KG1 (cell line): ENCODE results near the gene CNPY2.
"Not testable (repeated sequence)": the region's sequence is repeated elsewhere in the genome, so short reads cannot be mapped to it uniquely, and the experiment has no call there.

Experiments used
- DNase-seq: peaks from one replicate; lab custom pipeline; 2025; lab: John Stamatoyannopoulos, UW

The CNPY2 gene

DNA sequence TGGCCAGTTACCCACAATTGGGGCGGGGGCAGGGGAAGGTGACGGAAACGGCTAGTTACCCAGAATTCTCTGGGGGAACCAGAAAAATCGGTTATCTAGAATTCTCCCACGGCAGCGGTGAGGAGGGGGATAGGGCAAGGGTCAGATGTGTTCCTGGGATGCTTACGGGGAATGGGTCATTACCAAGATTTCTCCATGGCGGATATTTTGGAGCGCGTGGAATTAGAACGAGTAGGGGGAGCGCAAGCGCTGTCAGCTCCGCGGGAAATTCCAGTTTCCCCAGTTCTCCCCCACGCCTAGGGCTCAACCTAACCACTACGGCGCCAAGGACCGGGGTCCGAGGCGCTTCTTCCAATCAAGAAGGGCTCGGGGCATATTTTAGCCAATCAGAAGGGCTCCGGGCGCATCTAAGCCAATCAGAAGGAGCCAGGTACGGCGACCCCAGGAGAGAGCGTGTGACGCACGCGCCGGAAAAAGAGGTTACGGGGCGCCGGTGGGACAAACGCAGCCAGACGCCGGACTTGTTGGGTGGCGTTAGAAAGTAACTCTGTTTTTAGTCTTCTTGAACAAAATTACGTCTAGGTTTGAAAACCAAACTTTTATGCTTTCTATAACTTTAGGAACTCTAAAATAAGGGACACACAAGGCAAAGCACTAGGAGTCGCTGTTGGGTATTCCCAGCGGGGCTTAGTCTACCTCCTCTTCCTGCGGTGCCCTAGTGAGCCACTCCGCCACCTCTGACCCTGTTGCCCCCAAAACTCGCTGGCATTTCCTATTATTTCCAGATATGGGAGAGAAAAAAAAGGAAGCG, 18.1 kb upstream of the CNPY2 start, which contains the start of gene PAN2:
PAN2 (minus strand) TSS at position 322 of the 811 bp plus-strand sequence. CDS start 906 bp downstream, outside the sequence.
- peak; percentile 68 for DNase-seq

DNA sequence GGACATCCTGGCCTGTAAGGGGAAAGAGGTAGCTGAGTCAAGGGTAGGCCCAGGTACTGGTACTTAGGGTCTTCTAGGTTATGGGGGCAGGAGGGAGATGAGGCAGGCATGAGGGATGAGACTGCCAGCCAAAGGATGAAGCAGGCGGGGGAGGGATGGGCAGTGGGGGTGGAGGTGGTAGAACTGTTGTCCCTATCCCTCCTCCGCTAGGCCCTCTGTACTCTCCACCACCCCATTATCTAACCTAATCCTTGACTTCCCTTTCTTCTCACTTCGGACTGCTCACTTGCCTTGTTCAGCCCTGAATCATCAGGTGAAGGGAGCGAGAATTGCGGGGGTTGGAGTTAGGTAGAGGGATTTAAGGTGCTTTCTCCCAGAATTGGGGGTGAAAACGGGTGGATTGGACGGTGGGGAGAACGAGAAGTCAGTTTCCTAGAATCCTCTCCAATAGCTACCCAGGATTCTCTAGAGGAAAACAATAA, 17.4 kb upstream of the CNPY2 start:
- no peak for DNase-seq

DNA sequence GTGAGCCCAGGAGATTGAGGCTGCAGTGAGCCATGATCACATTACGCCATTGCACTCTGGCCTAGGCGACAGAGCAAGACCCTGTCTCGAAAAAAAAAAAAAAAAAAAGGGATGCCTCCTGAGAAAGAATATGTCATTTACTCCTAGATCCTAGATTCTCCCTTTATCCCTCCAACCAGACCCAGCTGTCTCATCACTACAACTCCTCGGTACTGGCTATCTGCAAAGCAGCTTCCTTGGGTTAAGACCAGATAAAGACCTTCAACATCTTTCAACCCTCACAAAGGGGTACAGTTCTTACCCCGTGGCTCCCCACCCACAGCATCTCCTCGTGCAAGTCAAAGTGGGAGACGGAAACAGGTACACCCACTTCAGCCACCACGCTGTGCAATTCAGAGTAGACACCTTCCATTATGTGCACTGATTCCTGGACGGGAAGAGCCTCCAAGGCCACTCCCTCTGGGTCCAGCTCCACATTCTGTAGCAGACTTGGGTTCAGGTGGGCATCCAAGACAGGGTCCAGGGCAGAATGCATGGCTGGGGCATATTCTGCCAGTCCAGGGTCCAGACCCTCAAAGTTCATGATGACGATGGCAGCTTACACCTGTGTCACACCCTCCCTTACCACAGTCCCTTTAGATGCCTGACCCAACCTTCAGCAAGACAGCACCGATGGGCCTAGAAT, 16.9 kb upstream of the CNPY2 start:
- DNase-seq, result no peak

DNA sequence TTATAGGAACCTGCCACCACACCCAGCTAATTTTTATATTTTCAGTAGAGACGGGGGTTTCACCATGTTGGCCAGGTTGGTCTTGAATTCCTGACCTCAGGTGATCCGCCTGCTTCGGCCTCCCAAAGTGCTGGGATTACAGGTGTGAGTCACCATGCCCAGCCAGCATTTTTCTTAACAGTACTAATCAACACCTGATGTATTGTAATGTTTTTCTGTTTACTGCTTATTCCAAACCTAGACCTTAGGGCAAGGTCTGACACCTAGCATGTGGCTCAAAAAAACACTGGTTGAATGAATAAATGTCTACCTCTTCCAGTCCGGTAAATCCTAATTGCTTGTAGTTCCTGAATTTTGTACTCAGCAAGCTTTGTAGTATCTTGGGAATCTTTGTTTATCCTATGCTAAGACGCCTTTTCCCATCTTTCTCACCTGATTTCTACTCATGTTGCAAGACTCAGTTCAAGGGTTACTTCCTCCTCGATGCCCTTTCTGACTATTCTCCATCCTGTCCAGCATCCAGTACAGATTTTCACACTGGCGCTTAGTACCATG, 15.2 kb upstream of the CNPY2 start:
- DNase-seq, result no peak

DNA sequence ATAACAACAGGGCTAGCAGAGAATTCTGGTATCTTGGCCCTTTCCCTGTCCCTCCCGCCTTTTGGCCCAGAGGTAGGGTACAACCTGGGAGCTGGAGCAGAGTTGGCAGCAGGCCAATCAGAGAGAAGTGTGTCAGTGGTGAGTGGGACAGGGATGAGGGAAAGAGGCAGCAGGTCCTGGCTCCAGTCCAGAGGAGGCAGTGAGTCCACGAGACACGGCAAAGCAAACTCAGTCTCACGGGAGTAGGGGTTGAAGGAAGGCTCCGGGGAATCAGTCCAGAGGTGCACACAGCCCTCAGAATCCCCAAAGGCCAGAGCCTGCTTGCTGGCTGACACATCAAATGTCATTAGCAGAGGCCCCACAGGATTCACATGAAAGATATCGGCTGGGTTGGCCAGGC, 10.7 kb upstream of the CNPY2 start:
- no peak for DNase-seq

DNA sequence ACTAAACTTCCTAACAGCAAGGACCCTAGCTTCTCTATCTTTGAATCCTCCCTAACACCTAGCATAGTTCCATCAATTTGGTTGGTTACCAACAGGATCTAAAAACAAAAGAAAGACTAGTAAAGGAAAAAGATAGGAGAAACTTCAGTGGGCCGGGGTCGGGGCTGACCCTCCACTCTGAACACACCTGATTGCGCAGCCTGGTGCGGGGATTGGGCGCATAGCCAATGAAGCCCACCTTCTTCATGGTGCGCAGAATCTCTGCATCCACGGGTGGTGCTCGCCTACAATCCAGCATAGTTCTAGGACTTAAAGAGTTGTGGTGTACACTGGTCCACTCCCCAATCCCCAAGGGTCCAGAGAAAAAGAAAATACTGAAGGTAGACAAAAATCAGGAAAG, 10.3 kb upstream of the CNPY2 start:
- DNase-seq, result no peak

DNA sequence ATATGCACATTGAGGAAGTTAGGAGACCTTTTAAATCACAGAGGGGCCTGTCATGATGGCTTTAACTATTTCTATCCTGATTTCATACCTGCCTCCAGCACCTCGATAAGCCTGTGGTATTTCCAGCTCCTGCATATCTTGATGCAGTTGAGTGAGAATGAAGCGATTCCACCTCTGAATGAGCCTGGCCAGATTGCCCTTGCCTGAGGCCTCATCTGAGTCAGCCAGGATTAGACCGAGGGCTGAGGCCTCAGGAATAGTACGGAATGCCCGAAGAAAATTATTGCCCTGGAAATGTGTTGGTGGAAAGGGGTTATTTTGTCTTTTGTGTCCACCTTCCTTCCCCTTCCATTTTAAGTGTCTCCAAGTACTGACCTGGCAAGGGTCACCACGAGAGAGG, 8.4 kb upstream of the CNPY2 start:
- DNase-seq, result no peak

DNA sequence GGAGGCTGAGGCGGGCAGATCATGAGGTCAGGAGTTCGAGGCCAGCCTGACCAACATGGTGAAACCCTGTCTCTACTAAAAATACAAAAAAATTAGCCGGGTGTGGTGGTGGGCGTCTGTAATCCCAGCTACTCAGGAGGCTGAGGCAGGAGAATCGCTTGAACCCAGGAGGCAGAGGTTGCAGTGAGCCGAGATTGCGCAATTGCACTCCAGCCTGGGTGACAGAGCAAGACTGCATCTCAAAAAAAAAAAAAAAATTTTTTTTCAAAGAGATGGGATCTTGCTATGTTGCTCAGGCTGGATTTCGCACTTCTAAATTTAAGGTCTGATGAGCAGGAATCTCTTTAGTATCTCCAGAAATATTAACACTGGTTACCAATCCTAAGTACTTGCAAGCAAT, 5.8 kb upstream of the CNPY2 start:
- not testable (repeated sequence) for DNase-seq

DNA sequence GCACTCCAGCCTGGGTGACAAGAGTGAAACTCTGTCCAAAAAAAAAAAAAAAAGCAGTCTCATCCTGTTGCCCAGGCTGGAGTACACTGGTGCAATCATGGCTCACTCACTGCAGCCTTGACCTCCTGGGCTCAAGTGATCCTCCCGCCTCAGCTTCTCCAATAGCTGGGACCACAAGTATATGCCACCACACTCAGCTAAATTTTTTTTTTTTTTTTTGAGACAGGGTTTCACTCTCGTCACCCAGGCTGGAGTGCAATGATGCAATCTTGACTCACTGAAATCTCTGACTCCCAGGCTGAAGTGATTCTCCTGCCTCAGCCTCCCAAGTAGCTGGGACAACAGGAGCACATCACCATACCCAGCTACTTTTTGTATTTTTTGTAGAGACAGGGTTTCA, 5.2 kb upstream of the CNPY2 start:
- DNase-seq, result no peak

DNA sequence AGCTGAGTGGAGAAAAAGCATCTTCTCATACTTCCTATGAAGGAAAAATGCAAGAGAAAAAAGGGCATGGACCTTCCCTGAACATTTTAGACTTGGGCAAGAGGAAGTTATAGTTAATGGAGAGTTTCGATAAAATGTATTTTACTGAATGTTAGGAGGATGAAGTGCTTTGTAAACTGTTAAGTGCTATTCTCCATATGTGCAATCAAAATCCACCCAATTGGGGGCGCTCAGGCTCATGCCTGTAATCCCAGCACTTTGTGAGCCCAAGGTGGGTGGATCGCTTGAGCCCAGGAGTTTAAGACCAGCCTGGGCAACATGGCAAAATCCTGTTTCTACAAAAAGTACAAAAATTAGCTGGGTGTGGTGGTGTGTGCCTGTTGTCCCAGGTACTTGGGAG, 1.9 kb upstream of the CNPY2 start:
- DNase-seq, result no peak

DNA sequence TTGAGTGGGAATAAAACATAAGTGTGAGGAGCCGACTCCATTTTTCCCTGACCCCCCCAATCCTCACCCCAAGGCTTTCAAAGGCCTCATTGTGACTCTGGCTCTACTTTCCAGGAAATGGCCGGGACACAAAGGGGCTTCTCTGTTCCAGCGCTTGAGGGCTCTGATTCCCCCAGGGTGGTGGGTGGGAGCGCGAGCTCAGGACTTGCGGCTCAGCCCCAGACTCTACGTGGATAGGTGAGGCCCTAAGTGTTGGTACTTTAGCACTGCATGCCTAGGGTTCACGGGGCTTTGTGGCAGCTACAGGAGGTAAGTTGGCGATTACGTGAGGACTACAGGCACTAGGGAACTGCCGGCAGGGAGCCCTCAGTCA, 553 bp downstream of the CNPY2 start:
- DNase-seq, result no peak

DNA sequence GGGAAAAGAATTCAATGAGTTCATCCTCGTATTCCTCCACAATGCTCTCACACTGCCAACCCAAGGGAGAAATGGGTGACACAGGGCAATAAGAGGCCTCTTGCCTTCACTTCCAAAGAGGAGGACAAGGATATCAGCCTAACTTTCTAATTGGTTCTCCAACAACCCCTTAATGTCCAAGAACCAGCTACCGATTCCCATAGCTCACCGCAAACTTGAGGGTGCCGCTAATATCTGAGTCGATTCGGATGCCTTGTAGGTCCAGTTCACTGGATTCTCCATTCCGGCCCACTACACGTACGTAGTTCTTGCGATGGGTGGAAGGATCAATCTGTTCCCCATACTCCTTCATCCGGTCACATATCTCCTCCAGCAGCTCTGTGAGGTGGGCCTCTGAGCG, 4.8 kb downstream of the CNPY2 start:
- DNase-seq, result no peak

DNA sequence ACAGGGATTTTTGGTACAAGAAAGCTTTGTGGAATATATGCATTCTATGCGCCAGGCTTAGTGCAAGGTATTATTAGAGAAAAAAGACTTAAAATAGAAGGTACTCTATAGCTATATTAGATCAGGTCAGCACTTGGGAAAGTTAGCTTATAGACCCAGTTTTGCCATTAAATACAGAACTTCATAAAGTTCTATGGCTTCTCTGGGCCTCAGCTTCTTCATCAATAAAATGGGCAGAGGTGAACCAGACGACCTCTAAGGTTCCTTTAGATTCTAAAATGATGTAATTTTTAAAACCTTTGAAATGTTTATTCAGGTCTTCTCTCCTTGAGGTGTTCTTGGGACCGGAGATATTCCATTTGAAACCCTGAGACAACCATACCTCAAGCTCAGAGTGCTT, 7.1 kb downstream of the CNPY2 start:
- no peak for DNase-seq

DNA sequence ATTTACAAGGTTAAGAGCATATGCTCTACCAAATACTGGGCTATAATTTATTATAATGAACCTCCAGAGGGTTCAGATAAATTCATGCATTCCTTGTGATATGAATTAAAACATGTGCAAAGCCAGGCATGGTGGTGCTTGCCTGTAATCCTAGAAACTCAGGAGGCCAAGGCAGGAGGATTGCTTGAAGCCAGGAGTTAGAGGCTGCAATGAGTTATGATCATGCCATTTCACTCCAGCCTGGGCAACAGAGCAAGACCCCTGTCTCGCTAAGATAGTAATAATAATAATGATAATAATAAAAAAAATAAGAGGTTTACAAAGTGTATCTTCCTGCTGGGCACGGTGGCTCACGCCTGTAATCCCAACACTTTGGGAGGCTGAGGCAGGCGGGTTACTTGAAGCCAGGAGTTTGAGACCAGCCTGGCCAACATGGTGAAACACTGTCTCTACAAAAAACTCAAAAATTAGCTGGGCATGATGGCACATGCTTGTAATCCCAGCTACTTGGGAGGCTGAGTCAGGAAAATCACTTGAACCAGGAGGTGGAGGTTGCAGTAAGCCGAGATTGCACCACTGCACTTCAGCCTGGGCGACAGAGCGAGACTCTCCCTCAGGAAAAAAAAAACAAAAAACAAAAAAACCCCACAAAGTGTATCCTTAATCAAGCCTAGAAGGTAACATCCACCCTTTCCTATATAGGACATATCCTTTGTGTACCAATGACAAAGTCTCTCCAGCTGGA, 8.4 kb downstream of the CNPY2 start:
- DNase-seq, result no peak

DNA sequence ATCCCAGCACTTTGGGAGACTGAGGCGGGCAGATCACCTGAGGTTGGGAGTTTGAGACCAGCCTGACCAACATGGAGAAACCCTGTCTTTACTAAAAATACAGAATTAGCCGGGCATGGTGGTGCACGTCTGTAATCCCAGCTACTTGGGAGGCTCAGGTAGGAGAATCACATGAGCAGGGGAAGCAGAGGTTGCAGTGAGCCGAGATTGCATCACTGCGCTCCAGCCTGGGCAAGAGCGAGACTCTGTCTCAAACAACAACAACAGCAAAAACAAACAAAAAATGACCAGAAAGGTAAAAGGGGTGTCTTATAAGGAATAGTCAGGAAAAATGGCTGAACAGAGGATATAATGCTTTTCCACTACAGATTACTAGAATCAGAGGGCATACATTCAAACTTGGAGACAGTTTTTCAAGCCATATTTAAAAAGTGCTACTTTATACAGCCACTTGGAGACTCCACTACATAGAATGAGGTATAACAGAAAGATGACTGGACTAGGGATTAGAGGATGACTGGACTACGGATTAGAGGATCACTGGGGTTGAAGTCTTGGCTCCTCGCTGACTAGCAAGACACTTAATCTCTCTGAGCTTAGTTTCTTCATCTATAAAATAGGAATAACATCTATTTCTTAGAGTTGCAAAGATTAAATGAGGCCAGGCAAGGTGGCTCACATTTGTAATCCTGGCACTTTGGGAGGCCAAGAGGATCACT, 10.8 kb downstream of the CNPY2 start:
- DNase-seq, result no peak

DNA sequence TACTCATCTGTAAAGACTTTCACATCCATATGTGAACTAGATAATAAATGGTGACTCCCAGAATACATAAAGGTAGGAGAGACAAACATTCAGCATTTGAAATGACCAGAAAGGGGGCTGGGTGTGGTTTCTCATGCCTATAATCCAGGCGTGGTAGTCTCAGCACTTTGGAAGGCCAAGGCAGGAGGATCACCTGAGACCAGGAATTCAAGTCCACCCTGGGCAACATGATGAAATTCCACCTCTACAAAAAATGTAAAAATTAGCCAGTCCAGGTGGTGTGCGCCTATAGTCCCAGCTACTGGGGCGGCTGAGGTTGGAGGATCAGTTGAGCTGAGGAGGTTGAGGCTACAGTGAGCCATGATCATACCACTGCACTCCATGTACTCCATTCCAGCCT, 11.5 kb downstream of the CNPY2 start:
- DNase-seq, result no peak

DNA sequence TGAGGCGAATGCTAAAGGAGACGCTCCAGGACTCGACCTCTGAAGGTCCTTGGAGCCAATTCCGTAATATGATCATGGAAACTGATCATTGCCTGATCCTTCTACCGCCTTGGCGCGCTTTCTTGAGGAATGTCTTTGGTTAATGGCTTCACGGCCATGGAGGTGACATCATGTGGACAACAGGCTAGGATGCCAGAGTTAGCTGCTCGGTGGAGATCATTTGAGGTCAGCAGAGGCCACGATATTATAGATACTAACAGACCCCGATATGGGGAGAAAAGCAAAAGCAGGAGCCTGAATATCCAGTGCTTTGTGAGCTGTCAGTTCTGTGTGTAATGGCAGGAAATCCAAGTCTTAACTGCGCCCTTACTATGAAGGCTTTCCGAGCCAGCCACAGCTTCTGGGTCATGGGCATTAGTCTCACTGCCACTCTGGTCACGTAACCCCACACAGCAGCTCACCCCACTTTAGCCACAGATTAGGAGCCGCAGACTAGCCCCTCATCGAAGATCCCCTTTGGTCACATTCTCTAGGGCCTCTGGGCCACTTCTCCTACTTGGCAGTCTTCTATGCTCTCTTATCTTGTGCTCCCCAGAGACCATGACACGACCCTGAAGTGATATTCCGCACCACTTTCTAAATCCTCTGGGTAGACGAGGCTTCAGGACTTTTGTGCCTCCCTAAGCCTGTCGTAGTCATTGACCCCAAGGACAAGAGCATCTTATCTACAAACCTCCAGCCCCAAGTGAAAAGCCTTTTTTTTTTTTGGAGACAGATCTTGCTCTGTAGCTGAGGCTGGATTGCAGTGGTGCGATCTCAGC, 14.9 kb downstream of the CNPY2 start:
- no peak for DNase-seq

DNA sequence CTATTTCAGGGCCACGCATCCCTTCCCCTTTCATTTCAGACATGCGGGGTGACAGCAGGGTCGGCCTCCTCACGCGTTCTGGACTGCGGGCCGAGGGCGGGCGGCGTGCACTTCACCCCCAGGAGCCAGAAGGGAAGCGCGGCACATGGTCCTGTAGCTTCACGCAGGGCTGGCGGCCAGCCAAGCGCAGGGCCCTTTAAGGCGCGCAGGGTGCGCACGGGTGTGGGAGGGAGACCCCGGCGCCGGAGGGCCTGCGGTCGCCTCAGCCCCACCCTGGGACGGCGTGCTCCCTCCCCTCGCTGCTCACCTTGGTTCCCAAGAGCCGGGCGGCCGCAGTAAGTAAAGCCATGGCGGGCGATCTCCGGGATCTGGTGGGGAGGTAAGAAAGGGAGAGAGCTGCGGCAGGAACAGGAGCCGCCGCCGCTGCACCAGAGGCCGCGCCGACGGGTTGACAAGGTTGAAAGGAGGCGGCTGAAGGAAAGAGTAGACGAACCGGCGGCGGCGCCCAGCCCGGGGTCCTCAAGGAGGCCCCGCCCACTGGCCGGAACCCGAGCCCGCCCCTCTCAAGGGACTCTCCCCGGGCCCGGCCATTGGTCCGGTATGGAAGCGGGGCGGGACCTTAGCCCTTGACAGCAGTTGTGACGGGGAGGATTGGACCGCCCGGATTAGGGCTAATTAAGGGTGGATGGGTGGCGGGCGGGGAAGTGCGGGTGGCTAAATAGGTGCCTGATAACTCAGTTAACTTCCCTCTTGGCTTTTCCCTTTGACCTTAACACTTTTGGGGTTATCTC, 15.7 kb downstream of the CNPY2 start, which contains the start of gene CS:
CS (minus strand) TSS at position 478 of the 791 bp plus-strand sequence; CDS start at position 349, 129 bp downstream.
- DNase-seq, result peak; percentile 78

DNA sequence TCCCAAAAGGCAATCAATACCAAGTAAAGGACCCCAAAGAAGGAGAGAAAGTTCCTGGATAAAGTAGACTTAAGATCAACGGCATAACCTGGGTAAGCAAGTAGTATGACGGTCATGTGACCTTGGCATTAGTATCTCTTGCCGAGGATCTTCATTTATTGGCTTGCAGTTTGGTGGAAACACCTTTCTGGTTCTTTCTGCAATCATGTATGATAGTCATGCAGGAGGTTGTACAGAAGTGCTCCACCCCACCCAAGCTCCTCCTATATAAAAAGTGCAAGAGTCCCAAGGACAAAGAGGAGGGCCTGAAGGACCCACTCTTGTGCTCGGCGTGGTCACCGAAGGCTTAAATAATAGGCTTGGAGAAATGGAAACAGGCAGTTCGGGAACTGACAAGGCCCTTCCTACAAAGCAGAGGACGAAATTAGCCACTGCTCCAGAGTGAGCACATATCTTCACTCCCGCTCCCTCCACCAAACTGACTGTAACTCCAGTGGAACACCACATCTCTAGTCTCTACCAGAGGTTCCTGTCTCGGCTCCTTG, 16.4 kb downstream of the CNPY2 start:
- no peak for DNase-seq

DNA sequence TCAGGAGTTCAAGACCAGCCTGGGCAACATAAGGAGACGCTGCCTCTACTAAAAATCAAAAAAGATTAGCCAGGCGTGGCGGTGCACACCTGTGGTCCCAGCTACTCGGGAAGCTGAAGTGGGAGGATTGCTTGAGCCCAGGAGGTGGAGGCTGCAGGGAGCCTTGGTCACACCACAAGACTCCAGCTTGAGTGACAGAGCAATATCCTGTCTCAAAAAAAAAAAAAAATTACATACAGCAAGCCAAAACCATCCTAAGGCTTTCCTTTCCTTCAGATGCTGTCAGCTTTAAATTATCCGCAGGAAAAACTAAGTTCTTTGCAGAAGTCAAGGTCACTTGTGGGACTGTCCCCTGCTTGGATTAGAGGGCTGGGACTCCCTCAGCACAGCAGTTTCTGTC, 17.0 kb downstream of the CNPY2 start:
- no peak for DNase-seq
